Activated CD8-positive, alpha-beta memory T cell treated with anti-CD3 and anti-CD28 coated beads for 4 hours (primary cell): ENCODE measurements around the gene KCNN2.

Experiments used
- DNase-seq, 2 donors: peaks; one replicate each; pipeline ENCODE4 v3.0.0-alpha.2; 2020; ENCODE audit warnings: low read depth in 2 of 2

Gene KCNN2

GRCh38 chr5:114361724-114362196 is at the start of gene KCNN2:
Gene KCNN2, plus strand, starts transcription at chr5:114362070. Its CDS starts 70 bp downstream, at chr5:114362140.
- DNase-seq: no peak

GRCh38 chr5:114312658-114313057 is 49.2 kb upstream of the KCNN2 start:
- DNase-seq: no peak

GRCh38 chr5:114314061-114314460 is 47.8 kb upstream of the KCNN2 start:
- no peak for DNase-seq

GRCh38 chr5:114316167-114316566 is 45.7 kb upstream of the KCNN2 start:
- DNase-seq: no peak

- DNase-seq: no peak
Observed at GRCh38 chr5:114317751-114318150, 44.1 kb upstream of the KCNN2 start.

GRCh38 chr5:114319236-114319635 is 42.6 kb upstream of the KCNN2 start:
- DNase-seq: no peak

GRCh38 chr5:114319821-114320220 is 42.0 kb upstream of the KCNN2 start:
- DNase-seq: no peak

GRCh38 chr5:114324282-114324681 is 37.6 kb upstream of the KCNN2 start:
- no peak for DNase-seq

GRCh38 chr5:114325541-114325940 is 36.3 kb upstream of the KCNN2 start:
- no peak for DNase-seq

GRCh38 chr5:114327474-114327873 is 34.4 kb upstream of the KCNN2 start:
- no peak for DNase-seq

- DNase-seq: no peak
Observed at GRCh38 chr5:114327987-114328386, 33.9 kb upstream of the KCNN2 start.

GRCh38 chr5:114330916-114331531 is 30.8 kb upstream of the KCNN2 start:
- no peak for DNase-seq

- DNase-seq: no peak
Observed at GRCh38 chr5:114332493-114332892, 29.4 kb upstream of the KCNN2 start.

- DNase-seq: no peak
Observed at GRCh38 chr5:114332925-114333324, 28.9 kb upstream of the KCNN2 start.

- DNase-seq: no peak
Observed at GRCh38 chr5:114335391-114335790, 26.5 kb upstream of the KCNN2 start.

- no peak for DNase-seq
Observed at GRCh38 chr5:114339108-114339507, 22.8 kb upstream of the KCNN2 start.

- no peak for DNase-seq
Observed at GRCh38 chr5:114346181-114346580, 15.7 kb upstream of the KCNN2 start.

- DNase-seq: no peak
Observed at GRCh38 chr5:114355086-114355830, 6.6 kb upstream of the KCNN2 start.

GRCh38 chr5:114358329-114358728 is 3.5 kb upstream of the KCNN2 start:
- no peak for DNase-seq

- DNase-seq: no peak
Observed at GRCh38 chr5:114360357-114360756, 1.5 kb upstream of the KCNN2 start.

GRCh38 chr5:114360816-114361723 is 800 bp upstream of the KCNN2 start:
- DNase-seq: no peak
